DMS 273 (cell line): ENCODE data around the gene NFKB1.

Experiments
- DNase-seq: peaks from one replicate; lab custom pipeline; 2025; ENCODE audit not compliant: unreplicated experiment; lab: John Stamatoyannopoulos, UW

Gene NFKB1

GRCh38 chr4:102497986-102498385 is 3.2 kb upstream of the NFKB1 start:
- no peak for DNase-seq

DNA sequence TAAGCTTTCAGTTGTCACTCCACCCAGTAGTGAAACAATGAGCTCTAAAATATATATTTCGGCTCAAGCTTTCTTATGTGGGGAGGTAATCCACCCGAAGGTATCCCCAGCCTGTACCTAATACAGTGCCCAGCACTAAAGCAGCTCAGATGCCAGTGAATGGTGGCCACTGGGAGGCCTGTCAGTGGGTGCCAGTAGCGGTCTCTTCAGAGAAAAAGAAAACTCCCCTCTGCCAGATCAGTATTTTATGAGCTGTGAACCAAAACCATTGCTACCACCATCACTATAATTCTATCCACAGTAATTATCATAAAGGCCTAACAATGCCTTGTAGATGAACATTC is 835 bp upstream of the NFKB1 start:
- DNase-seq, result peak; percentile 52

DNA sequence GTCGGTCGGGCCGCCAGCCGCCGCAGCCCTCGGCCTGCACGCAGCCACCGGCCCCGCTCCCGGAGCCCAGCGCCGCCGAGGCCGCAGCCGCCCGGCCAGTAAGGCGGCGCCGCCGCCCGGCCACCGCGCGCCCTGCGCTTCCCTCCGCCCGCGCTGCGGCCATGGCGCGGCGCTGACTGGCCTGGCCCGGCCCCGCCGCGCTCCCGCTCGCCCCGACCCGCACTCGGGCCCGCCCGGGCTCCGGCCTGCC is 213 bp downstream of the NFKB1 start:
- DNase-seq, result peak; percentile 74

DNA sequence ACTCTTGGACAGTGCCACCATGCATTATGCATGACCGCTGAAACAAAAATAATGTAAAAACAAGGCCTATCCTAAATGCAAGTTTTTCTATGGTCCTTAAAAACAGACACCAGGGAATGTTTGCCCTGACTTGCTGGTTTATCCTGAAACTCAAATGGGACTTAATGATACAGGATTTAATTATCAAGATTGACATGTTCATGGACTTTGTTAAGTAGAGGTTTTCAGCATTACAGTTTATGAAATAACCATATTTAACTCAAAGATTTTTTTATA is 1.3 kb downstream of the NFKB1 start:
- DNase-seq, result no peak

DNA sequence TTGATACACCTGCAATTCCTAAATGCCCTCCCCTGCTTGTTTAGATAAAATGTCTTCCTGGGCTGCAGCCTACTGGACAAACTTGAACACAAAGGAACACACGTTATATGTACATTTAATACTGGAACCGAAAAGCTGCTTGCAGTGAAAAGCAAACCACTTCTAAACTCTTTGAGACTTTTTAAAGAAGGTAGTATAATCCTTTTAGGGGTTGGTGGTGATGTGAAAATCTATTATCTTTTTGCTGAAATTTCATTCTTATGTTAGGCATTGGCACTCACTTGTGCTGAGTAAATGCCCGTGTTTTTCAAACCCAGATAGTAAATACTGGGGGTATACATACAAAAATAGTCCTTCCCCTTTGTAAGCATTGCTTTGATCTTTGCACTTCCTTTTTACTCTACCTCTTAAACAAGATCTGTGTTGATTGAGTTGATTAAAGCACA is 2.2 kb downstream of the NFKB1 start:
- DNase-seq, result peak; percentile 39

DNA sequence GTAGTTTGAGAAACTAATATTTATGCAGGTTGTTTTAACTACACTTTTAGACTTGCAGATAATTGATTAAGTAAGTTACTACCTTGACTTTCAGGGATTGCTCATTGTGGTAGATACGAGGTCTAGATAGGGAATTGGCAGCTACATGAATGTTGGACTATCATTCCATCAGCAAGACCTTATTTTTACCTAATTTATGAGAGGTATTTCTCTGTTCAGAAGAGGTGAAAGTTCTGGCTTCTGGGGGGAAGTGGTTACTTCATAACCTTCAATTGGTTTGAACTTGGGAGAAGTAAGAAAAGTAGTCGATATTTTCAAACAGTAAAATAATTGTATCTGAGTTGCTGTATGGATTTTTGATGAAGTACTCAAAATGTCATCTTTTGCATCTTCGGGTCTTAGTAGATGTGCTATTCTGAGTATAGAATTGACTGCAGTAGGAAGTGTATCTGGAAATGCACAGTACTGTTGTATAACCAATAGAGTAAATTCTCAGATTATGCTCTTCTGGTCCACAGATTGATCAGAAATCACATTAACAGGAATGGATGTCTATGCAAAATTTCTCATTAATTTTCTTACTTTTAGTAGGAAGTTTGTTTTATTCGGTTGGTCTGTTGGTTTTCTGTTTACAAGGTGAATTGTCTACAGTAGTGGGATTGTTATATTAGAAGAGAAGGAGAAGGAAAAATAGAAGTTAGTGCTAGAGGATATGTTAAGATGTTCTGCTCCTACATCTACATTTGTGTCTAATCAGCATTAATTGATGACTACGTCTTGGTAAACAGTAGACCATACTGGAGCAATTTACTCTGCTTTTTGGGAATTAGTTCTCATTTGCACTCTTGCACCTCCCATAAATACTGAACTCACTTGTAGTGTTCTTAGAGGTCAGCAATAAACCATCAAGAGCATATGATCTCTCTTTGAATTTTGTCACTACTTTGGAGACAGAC is 3.0 kb downstream of the NFKB1 start:
- DNase-seq, result peak; percentile 17

DNA sequence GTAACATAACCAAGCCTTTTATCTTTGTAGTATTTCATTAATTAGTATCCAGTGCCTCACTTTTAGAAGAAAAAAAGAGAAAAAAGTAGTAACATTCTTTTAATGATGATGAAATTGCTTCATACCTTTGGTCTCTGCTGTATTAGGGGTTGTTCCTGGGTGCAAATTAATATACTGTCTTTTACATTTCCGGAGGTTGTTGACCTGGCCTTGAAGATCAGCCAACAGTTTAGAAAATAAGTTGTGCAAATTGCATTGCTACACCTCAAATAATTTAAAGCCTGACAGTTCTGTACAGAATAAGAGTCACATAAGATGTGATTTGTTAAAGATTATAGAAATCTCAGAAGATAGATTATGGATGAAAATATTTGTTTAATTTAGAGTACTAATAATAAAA is 3.8 kb downstream of the NFKB1 start:
- DNase-seq, result no peak

- DNase-seq, result no peak
Observed at GRCh38 chr4:102505708-102506107, 4.5 kb downstream of the NFKB1 start.

- DNase-seq, result no peak
Observed at GRCh38 chr4:102506523-102506922, 5.4 kb downstream of the NFKB1 start.

GRCh38 chr4:102511830-102512605 is 10.9 kb downstream of the NFKB1 start:
- DNase-seq, result no peak

DNA sequence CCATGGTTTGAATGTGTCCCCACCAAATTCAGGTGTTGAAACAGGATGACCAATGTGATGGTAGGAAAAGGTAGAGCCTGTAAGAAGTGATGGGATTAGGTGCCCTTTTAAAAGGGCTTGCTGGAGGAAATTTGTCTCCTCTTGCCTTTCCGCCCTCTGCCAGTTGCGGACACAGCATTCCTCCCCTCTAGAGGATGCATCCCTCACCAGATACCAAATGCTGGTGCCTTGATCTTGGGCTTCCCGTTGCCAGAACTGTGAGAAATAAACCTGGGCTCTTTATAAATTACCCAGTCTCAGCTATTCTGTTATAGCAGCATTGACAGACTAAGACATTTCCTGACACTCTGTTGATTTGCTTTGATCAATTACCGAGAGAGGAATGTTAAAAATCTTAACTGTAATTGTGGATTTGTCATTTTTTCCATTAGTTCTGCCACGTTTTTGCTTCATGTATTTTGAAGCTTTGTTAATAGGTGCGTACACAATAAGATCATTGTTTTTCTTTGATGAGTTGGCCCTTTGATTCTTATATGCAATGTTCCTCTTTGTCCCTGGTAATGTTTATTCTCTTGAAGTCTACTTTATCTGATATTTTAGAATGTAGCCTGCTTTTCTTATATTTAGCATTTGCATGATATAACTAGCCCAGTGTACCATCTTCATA is 13.3 kb downstream of the NFKB1 start:
- DNase-seq, result no peak

GRCh38 chr4:102517753-102518152 is 16.6 kb downstream of the NFKB1 start:
- DNase-seq, result no peak

DNA sequence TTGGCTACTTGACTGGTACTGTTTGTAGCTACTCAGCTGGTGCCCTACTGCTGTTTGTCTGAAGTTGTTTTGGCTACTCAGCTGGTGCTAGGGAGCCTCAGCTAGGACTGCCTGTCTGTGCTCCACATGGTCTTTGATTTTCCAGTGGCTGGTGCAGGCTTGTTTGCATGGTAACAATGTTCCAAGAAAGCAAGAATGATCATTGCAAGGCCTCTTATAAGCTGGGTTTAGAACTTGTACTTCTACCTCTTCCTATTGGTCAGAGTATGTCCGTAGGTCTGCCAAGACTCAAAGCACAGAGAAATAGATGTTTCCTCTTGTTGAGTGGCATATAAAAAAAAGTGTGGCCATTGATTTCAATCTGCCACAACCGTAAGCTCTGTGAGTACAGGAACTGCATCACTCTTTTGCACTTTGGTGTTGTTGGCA is 17.6 kb downstream of the NFKB1 start:
- DNase-seq, result peak; percentile 21

- DNase-seq, result no peak
Observed at GRCh38 chr4:102519925-102520324, 18.8 kb downstream of the NFKB1 start.

DNA sequence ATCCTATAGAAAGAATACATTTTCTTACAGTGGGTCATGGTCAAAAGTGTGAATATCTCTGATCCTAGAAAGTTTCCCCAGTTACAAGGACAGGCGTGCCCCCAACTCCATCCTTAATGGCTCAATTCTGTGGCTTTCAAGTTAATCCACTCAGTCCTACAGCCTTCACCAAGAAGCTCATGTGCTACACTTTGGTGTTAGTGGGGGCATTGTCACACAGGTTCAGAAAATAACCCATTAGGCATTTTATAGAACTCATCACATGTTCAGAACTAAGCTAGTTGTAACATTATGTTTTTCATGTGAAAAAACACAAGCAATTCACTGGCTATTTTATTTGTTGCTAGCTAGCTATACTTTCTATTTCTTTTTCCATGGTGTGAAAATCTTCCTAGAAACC is 20.4 kb downstream of the NFKB1 start:
- no peak for DNase-seq

GRCh38 chr4:102522031-102522440 is 20.9 kb downstream of the NFKB1 start:
- no peak for DNase-seq

DNA sequence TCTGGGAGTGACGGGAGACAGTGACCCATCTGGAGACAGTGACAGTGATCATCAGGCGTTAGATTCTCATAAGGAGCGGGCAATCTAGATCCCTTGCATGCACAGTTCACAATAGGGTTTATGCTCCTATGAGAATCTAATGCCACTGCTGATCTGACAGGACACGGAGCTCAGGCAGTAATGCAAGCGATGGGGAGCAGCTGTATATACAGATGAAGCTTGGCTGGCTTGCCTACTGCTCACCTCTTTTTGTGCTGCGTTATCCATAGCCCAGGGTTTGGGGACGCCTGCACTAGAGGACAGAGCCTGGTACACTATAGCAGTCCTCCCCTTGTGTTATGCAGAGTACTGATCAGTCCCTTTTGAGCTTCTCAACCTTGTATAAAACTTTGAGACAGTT is 23.5 kb downstream of the NFKB1 start:
- no peak for DNase-seq

GRCh38 chr4:102525097-102525496 is 23.9 kb downstream of the NFKB1 start:
- no peak for DNase-seq

DNA sequence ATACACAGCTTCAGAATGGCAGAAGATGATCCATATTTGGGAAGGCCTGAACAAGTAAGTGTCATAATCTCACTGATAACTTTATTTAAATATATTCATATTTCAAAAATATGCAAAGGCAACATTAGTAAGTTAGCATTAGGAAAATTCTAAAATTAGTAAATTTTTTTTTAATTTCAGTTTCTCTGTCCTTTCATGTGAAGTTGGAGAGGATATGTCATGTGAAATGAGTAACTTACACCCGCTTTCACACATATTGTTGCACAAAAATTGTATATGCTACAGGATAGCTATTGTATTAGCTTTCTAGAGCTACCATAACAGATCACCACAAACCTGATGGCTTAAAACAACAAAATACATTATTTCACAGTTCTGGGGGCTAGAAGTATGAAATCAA is 24.3 kb downstream of the NFKB1 start:
- no peak for DNase-seq

DNA sequence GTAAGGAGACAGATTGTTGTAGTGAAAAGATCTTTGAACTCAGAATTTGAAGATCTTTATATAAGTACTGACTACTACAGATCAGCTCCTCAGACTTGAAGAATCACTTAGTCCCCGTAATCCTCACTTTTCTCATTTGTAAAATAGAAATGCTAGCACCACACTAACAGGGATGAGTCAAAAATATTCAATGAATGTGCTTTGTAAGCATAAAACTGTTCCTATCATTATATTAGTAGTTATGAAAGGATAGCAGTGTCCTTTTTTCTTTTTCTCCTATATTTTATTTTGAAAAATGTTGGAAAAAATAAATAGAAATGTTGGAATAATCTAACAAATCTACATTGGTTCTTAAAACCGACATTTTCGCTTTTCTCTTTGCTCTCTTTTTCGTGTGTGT is 25.4 kb downstream of the NFKB1 start:
- DNase-seq, result no peak

GRCh38 chr4:102527695-102528283 is 26.6 kb downstream of the NFKB1 start:
- DNase-seq, result no peak

DNA sequence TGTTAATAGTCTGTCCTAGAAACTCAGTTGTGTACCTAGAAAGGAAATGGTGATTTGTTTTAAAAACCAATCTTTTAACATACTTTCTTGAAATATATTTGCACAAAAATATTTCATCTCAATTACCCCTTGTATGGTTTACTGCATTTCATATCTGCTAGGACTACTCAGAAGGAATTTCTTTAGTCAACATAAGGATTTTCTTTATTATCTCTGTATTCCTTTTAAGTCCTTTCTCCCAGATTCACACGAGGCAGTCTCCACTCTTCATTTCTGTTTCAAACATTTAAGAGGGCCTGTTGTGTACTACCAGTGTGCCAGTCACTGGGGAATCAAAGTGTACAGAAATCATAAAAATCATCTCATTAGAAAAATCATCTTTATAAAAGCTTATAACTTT is 28.8 kb downstream of the NFKB1 start:
- no peak for DNase-seq
